ENCODE results near the gene XPO6. TPM values are rescaled to one million over a fixed set of nuclear protein-coding genes. Genes with fewer than 3 reads are reported as not detected.

XPO6 gene
- polyA plus RNA-seq, 4 donors, result 68.2 to 95.7 (median 79.5) TPM

DNA sequence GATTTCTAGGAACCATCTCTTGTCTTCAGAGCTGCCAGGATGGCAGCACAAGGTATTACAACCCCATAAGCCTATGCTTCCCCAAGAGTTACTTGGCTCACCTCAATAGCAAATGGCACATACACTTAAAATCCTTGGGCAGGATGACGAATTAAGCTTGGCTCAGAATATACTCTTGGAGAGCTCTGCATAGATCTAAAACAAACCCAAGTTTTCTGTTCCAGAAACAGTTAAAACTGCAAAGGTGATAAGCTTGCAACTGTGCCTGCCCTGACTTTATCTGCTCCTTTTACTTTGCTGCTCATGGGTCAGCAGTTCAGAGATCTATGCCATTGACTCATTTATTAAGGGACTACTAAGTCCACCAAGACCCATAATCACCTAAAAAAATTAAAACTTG is 26.1 kb downstream of the XPO6 start:
- DNase-seq (ENCODE audit: low read depth in 4 of 4, low spot score in 3 of 4), result no peak

DNA sequence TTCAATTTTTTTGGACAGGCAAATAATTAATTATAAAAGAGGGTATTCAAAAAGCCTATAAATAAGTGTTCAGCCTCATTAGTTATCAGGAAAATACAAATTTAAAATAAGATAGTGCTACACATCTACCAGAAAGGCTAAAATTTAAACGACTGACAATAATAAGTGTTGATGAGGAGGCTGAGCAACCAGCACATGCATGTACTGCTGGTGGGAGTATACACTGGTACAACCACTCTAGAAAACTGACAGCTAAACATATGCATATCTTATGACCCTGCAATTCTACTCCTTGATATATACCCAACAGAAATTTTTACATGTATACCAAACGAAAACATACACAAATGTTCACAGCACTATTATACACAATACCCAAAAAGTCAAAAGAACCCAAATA is 27.1 kb downstream of the XPO6 start:
- no peak for DNase-seq (ENCODE audit: low read depth in 4 of 4, low spot score in 3 of 4)

DNA sequence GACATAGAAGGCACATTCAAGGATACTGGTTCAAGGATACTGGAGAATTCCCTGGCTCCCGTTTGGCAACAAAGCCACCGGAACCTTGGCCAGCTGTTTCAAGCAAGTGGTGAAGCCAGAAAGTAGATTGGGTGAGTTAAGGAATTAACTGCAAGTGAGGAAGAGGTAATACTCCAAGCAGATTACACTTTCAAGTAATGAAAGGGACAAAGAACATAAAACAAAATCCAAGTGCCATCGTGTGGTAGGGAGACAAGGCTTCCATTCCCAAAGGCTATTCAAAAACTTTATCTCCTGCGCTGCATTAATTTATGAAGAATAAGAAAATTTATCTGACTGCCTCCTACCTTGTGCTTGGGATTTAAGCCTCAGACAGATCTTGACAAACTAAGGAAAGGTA is 27.8 kb downstream of the XPO6 start:
- DNase-seq (ENCODE audit: low read depth in 4 of 4, low spot score in 3 of 4), result no peak

GRCh38 chr16:28183484-28183883 is 28.3 kb downstream of the XPO6 start:
- DNase-seq (ENCODE audit: low read depth in 4 of 4, low spot score in 3 of 4), result no peak

- DNase-seq (ENCODE audit: low read depth in 4 of 4, low spot score in 3 of 4), result no peak
Observed at GRCh38 chr16:28182801-28183200, 29.0 kb downstream of the XPO6 start.

- no peak for DNase-seq (ENCODE audit: low read depth in 4 of 4, low spot score in 3 of 4)
Observed at GRCh38 chr16:28182183-28182582, 29.6 kb downstream of the XPO6 start.

GRCh38 chr16:28181515-28181914 is 30.2 kb downstream of the XPO6 start:
- no peak for DNase-seq (ENCODE audit: low read depth in 4 of 4, low spot score in 3 of 4)

DNA sequence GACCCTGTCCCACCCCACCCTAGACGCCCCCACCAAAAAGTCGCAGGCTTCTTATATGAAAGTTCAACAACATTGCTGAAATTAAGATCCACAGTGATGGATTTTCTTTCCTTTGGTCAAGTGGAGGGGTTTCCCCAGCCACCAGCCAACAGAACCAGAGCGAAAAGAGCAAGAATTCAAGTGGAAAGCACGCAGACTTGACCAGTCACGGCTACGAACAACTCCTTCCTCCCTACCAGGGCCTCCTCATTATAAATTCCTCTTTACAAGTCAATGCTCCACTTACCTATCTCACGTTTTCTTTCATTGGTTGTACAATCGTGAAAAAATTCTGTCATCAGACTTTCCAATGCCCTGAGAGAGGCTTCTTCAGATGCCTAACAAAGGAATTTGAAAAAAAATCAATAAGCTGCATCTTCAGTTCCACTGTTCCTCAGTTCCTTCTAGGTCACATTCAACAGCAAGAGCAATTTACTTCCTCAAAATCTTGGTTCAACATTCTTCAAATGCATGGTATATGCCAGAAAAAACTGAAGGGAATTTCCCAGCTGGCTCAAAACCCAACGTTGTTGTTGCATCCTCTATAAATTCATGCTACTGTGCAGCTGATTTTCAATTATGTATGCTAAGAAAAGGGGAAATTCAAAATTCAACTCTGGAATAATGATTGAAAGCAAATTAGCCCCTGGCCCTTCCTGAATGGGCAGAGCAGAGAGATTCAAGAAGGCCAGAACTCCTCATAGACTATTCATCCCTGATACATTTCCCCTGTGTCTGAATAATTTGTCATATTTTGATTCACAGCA is 30.9 kb downstream of the XPO6 start:
- no peak for DNase-seq (ENCODE audit: low read depth in 4 of 4, low spot score in 3 of 4)

- DNase-seq (ENCODE audit: low read depth in 4 of 4, low spot score in 3 of 4), result no peak
Observed at GRCh38 chr16:28179354-28179753, 32.4 kb downstream of the XPO6 start.

DNA sequence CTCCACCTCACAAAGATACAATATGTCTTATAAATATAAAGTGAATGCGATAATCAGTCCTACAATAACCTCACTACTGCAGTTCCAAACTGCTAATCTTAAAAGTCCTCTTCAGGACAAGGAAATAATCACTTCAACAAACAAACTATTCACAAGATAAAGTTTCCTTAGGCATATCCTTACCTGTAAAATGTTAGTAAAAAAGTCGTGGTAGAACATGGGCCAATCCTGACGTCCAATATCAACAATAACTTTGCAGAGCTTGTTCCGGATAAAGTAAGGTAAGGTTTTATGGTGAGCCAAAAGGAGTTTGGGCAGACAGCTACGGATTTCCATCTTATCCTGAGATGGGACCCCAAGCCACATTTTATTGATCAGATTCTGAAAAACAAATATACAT is 36.0 kb downstream of the XPO6 start:
- DNase-seq (ENCODE audit: low read depth in 4 of 4, low spot score in 3 of 4), result no peak

- no peak for DNase-seq (ENCODE audit: low read depth in 4 of 4, low spot score in 3 of 4)
Observed at GRCh38 chr16:28172336-28172735, 39.4 kb downstream of the XPO6 start.

DNA sequence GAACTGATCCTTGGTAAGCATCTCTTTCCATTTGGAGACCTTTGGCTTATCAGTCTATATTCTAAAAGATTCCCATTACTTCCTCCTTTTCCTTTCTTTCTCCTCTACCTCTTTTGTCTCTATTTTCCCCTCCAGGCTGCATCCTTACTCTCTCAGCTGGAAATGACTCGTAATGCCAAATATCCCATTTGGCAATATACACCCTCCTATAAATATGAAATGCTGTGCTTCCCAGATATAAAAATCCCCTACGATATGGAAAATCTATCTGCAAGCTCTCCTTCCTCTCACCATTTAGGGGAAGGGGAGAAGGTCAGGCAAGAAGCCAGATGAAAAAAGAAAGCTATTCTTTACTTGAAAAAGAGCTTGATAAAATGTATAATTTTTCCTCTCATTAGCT is 39.9 kb downstream of the XPO6 start:
- DNase-seq (ENCODE audit: low read depth in 4 of 4, low spot score in 3 of 4), result no peak

GRCh38 chr16:28168991-28169554 is 42.7 kb downstream of the XPO6 start:
- no peak for DNase-seq (ENCODE audit: low read depth in 4 of 4, low spot score in 3 of 4)

DNA sequence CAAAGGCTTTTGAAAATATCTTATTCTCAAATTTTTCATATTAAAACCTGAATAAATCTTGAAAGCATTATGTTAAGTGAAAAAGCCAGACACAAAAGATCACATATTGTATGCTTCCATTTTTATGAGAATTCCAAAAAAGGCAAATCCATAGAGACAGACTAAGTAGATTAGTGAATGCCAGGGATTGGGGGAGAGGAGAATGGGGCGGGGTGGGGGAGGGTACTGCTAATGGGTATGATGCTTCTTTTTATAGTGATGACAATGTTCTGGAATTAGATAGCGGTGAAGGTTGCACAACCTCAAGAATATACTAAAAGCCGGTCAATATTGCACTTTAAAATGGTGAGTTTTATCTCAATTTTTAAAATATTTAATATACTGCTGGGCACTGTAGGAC is 44.0 kb downstream of the XPO6 start:
- DNase-seq (ENCODE audit: low read depth in 4 of 4, low spot score in 3 of 4), result no peak

- DNase-seq (ENCODE audit: low read depth in 4 of 4, low spot score in 3 of 4), result no peak
Observed at GRCh38 chr16:28167221-28167620, 44.5 kb downstream of the XPO6 start.

DNA sequence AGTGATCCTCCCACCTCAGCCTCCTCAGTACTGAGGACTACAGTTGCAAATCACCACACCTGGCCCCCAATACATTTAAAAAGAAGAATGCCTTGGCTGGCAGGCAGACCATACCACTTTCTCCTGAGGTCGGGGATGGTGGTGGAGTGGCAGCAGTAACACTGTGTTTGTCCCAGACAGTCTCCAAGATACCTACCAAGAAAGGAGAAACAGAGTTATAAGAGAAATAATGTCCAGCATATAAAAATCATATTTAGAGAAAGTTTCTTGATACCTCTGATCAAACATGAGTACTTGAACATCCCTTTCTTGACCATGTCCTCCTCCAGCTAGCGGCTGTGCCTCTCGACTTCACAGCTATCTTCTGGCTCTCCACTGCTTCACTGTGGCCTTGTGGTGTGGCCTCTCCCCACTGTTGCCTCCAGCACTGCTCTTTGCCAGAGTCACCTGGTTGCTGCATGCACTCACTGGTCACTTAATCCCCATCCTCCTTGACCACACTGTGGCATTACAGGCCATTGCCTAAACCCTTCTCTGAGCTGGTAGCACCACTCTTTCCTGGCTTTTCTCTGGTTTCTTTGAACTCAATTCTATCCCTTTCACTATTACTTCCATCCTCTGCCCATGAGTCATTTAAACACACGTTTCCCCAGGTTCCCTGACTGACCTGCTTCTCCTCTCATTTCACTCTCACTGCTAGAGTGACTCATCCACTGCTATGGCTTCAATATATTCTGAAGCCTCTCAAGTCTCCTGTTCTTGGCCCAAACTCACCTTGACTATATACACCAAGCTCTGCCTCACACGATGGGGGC is 45.2 kb downstream of the XPO6 start:
- no peak for DNase-seq (ENCODE audit: low read depth in 4 of 4, low spot score in 3 of 4)

DNA sequence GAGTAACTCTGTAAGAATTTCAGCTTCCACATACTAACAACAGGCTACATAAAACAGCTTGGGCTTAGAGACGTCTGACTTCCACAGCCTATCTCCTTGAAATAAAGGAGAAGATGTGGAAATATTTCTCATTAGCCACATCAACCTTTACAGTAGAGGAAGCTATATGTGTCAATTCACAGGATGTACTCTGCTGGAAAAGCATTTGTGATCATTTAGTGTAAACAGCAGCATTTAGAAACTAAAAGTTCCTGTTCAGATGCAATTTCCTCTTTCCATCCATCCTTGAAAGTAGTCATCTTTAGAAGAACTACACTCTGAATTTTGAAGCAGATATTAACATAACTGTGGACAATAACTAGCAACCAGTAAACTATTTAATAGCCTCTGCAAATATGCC is 46.2 kb downstream of the XPO6 start:
- no peak for DNase-seq (ENCODE audit: low read depth in 4 of 4, low spot score in 3 of 4)

- no peak for DNase-seq (ENCODE audit: low read depth in 4 of 4, low spot score in 3 of 4)
Observed at GRCh38 chr16:28164140-28164539, 47.6 kb downstream of the XPO6 start.

DNA sequence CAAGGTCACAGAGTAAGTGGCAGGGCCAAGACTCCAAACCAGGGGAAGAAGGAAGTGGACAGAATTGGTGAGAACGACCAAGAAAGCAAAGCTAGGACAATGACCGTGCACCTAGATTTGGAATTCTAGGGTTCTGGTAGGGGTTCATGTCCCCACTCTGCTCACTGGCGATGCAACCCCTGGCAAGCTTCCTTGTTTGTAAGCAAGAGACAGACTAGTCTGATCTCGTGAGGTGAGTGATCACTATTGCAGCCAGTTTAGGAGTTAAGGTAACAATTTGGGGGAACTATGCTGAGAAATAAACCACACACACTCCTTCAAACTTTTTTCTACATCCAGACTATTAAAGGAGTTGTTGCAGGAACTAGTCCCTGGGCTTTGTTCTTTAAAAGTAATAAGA is 48.1 kb downstream of the XPO6 start:
- no peak for DNase-seq (ENCODE audit: low read depth in 4 of 4, low spot score in 3 of 4)

GRCh38 chr16:28162326-28162877 is 49.4 kb downstream of the XPO6 start:
- DNase-seq (ENCODE audit: low read depth in 4 of 4, low spot score in 3 of 4), result no peak

DNA sequence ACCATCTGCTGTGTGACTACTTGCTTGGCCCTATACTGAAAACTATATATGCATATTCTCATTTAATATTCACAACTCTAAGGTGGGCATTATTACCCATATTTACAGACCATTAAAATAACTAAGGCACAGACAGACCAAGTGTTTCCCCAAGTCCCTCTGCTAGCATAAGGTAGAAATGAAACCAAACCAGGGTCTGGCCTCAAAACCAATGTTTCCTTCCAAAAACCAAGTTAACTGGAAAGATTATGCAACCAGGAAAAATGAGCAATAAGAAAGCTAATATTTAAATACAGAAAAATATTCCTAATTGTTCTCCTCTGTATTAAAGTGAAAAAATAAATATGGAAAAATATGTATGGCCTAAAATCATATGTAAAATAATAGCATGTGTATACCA is 50.1 kb downstream of the XPO6 start:
- DNase-seq (ENCODE audit: low read depth in 4 of 4, low spot score in 3 of 4), result no peak

Measured in left renal pelvis (tissue), 4 donors.